Tibial nerve (tissue), 4 donors: ENCODE measurements around the gene FOXB2.

Experiments
- EP300 ChIP-seq, 2 donors: sonication (generic); formaldehyde crosslinking; IDR thresholded peaks; one replicate each; pipeline ENCODE4 v1.6.1; 2017; ENCODE audit warnings: antibody characterized with exemption in 2 of 2, mild to moderate bottlenecking in 1 of 2
- POLR2A ChIP-seq, 2 donors: fragments of 450-650 bp; IDR thresholded peaks; one replicate each; pipeline ENCODE4 v1.6.1; 2017; ENCODE audit warnings: antibody characterized with exemption in 2 of 2, mild to moderate bottlenecking in 2 of 2, moderate library complexity in 2 of 2
- TF ChIP-seq, protein P1 (sequence below), 5 experiments: fragments of 200-600 bp in 3 of 5; fragments of 450-650 bp in 2 of 5; sonication (generic) in 3 of 5; IDR thresholded peaks; one replicate each; pipeline ENCODE4 v1.5.1; 2016 to 2019; ENCODE audit warnings: antibody characterized with exemption in 5 of 5, mild to moderate bottlenecking in 3 of 5, moderate library complexity in 2 of 5

DNA sequence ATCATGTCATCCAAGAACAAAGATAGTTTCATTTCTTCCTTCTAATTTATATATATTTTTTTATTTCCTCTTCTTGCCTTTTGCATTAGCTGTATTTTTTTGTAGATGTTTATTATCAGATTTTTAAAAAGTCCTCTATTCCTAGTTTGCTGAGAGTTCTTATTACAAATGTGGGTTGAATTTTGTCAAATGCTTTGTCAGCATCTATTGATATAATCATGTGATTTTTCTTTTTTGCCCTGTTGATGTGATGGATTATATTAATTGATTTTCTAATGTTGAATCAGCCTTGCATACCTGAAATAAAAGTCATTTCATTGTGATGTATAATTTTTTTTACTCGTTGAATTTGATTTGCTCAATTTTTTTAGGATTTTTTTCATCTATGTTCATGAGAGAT is 46.9 kb downstream of the FOXB2 start:
- TF ChIP-seq POLR2A (IDR thresholded peaks at IDR 0.05) (no peak), EP300 (IDR thresholded peaks at IDR 0.05) (no peak)
- TF ChIP-seq, protein P1, sequence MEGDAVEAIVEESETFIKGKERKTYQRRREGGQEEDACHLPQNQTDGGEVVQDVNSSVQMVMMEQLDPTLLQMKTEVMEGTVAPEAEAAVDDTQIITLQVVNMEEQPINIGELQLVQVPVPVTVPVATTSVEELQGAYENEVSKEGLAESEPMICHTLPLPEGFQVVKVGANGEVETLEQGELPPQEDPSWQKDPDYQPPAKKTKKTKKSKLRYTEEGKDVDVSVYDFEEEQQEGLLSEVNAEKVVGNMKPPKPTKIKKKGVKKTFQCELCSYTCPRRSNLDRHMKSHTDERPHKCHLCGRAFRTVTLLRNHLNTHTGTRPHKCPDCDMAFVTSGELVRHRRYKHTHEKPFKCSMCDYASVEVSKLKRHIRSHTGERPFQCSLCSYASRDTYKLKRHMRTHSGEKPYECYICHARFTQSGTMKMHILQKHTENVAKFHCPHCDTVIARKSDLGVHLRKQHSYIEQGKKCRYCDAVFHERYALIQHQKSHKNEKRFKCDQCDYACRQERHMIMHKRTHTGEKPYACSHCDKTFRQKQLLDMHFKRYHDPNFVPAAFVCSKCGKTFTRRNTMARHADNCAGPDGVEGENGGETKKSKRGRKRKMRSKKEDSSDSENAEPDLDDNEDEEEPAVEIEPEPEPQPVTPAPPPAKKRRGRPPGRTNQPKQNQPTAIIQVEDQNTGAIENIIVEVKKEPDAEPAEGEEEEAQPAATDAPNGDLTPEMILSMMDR (IDR thresholded peaks at IDR 0.05): no peak
